GM23248 (cell line): ENCODE results near the gene UBE2S.

Source experiments
- EZH2 ChIP-seq: fragments of 200-600 bp; sonication (generic); IDR thresholded peaks from 2 replicates; pipeline ENCODE4 v1.6.1; 2018; ENCODE audit warnings: antibody characterized with exemption, mild to moderate bottlenecking; ENCODE audit not compliant: insufficient read depth, poor library complexity, severe bottlenecking
- EZH2phosphoT487 ChIP-seq: fragments of 200-600 bp; sonication (generic); IDR thresholded peaks from 2 replicates; pipeline ENCODE4 v1.6.1; 2018; ENCODE audit warnings: antibody characterized with exemption, moderate library complexity, mild to moderate bottlenecking, low read depth; ENCODE audit not compliant: insufficient read depth

- TF ChIP-seq EZH2 (no peak), EZH2phosphoT487 (no peak)
Observed at GRCh38 chr19:55424518-55424917, 16.9 kb upstream of the UBE2S start.
